ENCODE results near the gene SLC37A2. TPM values are rescaled to one million over a fixed set of nuclear protein-coding genes. Genes with fewer than 3 reads are reported as not detected.

Gene SLC37A2
- total RNA-seq, 1 experiment from 2014 or later: 0.23 TPM

DNA sequence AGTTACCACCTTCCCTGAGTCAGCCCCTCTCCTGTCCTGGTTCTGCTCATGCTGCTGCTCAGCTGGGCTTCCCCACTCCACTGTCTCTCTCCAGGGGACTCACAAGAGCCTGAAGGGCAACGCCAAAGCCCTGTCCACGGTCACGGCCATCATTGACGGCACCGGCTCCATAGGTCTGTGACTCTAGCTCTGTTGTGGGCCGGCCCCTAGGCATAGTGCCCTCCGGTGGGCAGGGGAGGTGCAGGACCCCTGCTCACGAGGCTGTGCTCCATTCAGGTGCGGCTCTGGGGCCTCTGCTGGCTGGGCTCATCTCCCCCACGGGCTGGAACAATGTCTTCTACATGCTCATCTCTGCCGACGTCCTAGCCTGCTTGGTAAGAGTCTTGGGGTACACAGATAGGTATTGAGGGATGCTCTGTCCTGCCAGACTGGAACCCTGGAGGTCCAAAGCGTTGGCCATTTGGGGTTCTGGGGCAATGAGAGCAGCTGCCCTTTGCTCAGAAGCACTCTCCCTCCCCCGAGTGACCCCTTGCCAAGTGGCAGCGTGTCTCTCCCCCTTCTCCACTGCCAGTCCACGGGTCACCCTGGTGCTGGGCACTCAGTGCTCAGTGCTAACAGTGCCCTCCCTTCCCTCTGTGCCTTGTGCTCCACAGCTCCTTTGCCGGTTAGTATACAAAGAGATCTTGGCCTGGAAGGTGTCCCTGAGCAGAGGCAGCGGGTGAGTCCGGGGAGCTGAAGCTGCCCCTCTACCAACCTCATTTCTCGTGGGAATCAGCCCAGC, 22.4 kb downstream of the SLC37A2 start:
- no peaks in the 10 kb centered on the region for H3K9me3 ChIP-seq (ENCODE audit: control insufficient read depth, insufficient read depth, low read depth, low read length)
- H3K27me3 ChIP-seq (ENCODE audit: control insufficient read depth, insufficient read depth, low read length): no peaks in the 10 kb centered on the region
- BruUV-seq (replicated peaks): no TSS peak
- TF ChIP-seq, protein P1, sequence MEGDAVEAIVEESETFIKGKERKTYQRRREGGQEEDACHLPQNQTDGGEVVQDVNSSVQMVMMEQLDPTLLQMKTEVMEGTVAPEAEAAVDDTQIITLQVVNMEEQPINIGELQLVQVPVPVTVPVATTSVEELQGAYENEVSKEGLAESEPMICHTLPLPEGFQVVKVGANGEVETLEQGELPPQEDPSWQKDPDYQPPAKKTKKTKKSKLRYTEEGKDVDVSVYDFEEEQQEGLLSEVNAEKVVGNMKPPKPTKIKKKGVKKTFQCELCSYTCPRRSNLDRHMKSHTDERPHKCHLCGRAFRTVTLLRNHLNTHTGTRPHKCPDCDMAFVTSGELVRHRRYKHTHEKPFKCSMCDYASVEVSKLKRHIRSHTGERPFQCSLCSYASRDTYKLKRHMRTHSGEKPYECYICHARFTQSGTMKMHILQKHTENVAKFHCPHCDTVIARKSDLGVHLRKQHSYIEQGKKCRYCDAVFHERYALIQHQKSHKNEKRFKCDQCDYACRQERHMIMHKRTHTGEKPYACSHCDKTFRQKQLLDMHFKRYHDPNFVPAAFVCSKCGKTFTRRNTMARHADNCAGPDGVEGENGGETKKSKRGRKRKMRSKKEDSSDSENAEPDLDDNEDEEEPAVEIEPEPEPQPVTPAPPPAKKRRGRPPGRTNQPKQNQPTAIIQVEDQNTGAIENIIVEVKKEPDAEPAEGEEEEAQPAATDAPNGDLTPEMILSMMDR (IDR thresholded peaks at IDR 0.05): no peak
- no peak for TF ChIP-seq TCF7L2 (IDR thresholded peaks at IDR 0.05; ENCODE audit: low read depth, low read length)
- TF ChIP-seq, protein P2, sequence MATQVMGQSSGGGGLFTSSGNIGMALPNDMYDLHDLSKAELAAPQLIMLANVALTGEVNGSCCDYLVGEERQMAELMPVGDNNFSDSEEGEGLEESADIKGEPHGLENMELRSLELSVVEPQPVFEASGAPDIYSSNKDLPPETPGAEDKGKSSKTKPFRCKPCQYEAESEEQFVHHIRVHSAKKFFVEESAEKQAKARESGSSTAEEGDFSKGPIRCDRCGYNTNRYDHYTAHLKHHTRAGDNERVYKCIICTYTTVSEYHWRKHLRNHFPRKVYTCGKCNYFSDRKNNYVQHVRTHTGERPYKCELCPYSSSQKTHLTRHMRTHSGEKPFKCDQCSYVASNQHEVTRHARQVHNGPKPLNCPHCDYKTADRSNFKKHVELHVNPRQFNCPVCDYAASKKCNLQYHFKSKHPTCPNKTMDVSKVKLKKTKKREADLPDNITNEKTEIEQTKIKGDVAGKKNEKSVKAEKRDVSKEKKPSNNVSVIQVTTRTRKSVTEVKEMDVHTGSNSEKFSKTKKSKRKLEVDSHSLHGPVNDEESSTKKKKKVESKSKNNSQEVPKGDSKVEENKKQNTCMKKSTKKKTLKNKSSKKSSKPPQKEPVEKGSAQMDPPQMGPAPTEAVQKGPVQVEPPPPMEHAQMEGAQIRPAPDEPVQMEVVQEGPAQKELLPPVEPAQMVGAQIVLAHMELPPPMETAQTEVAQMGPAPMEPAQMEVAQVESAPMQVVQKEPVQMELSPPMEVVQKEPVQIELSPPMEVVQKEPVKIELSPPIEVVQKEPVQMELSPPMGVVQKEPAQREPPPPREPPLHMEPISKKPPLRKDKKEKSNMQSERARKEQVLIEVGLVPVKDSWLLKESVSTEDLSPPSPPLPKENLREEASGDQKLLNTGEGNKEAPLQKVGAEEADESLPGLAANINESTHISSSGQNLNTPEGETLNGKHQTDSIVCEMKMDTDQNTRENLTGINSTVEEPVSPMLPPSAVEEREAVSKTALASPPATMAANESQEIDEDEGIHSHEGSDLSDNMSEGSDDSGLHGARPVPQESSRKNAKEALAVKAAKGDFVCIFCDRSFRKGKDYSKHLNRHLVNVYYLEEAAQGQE (IDR thresholded peaks at IDR 0.05; ENCODE audit: insufficient read depth in 1 of 2, low read depth in 2 of 2, low read length in 1 of 2): no peak
- TF ChIP-seq SIN3A (IDR thresholded peaks at IDR 0.05; ENCODE audit: borderline replicate concordance, insufficient read depth, low read depth, low read length): no peak
- no peak for TF ChIP-seq POLR2AphosphoS5 (IDR thresholded peaks at IDR 0.05; ENCODE audit: low read depth, low read length)
- no peak for ATAC-seq
- in situ Hi-C loops (cut with HindIII; ENCODE audit: low pct_unique_long_range_greater_than_20kb, low sequenced_read_pairs) (no loop called here), intact Hi-C loops (cut with micrococcal nuclease; ENCODE audit: unreplicated experiment) (no loop called here)
- no peak for DNase-seq (ENCODE audit: low read depth, low spot score)
- H3K36me3 ChIP-seq (ENCODE audit: control insufficient read depth, insufficient read depth, low read length): no peaks in the 10 kb centered on the region
- H3K27ac ChIP-seq (ENCODE audit: low read length): no peak overlapping the region
- ChIA-PET POLR2A (interaction anchor here (0.5 kb wide), 1 partner anchor 209 kb away, joined by 8 read pairs; no protein-coding TSS in a partner anchor), CTCF (no interaction called here)
- H3K4me1 ChIP-seq (ENCODE audit: control insufficient read depth, insufficient read depth, low read length): no peaks in the 10 kb centered on the region
- no peak overlapping the region for H3K4me3 ChIP-seq (ENCODE audit: low read depth in 2 of 2, low read length in 2 of 2)

DNA sequence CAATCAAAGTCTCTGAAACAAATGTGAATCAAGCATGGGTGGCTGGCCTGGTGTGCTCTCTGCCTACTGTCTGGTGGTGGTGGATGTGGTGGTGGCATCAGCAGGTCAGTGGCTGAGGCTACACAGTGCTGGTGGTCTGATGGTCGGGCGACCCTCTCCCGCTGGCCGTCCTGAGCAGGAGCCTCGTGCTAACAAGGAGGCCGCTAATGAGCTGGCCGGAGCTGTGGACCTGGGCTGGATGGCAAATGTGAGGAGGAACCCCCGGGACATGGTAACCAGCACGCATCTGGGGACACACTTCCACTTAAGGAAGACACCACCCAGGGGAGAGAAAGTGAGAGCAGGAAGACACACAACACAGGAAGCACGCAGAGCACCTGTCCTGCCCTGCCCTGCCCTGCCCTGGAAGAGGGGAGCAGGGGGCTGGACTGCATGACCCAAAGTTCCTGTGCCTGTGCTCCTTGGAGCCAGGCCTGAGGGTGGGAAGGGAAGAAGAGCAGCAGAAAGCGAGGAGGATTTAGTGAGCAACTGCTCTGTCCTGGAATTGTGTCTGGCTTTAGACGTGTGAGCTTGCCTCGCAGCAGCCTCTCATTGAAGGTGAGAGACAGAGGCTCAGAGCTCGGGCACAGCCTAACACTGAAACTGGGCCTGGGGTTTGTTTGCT, 23.7 kb downstream of the SLC37A2 start:
- no peaks in the 10 kb centered on the region for H3K27me3 ChIP-seq (ENCODE audit: control insufficient read depth, insufficient read depth, low read length)
- H3K4me1 ChIP-seq (ENCODE audit: control insufficient read depth, insufficient read depth, low read length): no peaks in the 10 kb centered on the region
- H3K4me3 ChIP-seq (ENCODE audit: low read depth in 2 of 2, low read length in 2 of 2): no peak overlapping the region
- H3K36me3 ChIP-seq (ENCODE audit: control insufficient read depth, insufficient read depth, low read length): no peaks in the 10 kb centered on the region
- no peaks in the 10 kb centered on the region for H3K9me3 ChIP-seq (ENCODE audit: control insufficient read depth, insufficient read depth, low read depth, low read length)
- BruUV-seq (replicated peaks): no TSS peak
- POLR2A ChIA-PET: interaction anchor here (0.6 to 0.7 kb wide), 2 partner anchors 263 to 433 kb away, joined by 3 read pairs; no protein-coding TSS in a partner anchor
- DNase-seq (ENCODE audit: low read depth, low spot score) (no peak), ATAC-seq (no peak)
- intact Hi-C loops (cut with micrococcal nuclease; ENCODE audit: unreplicated experiment): no loop called here
- no peak overlapping the region for H3K27ac ChIP-seq (ENCODE audit: low read length)
- in situ Hi-C loops (cut with HindIII; ENCODE audit: low pct_unique_long_range_greater_than_20kb, low sequenced_read_pairs): no loop called here
- CTCF ChIA-PET: no interaction called here
- TF ChIP-seq POLR2AphosphoS5 (IDR thresholded peaks at IDR 0.05; ENCODE audit: low read depth, low read length) (no peak), SIN3A (IDR thresholded peaks at IDR 0.05; ENCODE audit: borderline replicate concordance, insufficient read depth, low read depth, low read length) (no peak), TCF7L2 (IDR thresholded peaks at IDR 0.05; ENCODE audit: low read depth, low read length) (no peak)
- TF ChIP-seq, protein P2 (IDR thresholded peaks at IDR 0.05; ENCODE audit: insufficient read depth in 1 of 2, low read depth in 2 of 2, low read length in 1 of 2): no peak
- TF ChIP-seq, protein P1 (IDR thresholded peaks at IDR 0.05): no peak

Measured in Panc1 (cell line).